HepG2 (cell line): ENCODE data around the gene ODAD4. TPM values are rescaled to one million over a fixed set of nuclear protein-coding genes. Genes with fewer than 3 reads are reported as not detected.

Source experiments
- ATM ChIP-seq: fragments of 450-650 bp; IDR thresholded peaks from 2 replicates; pipeline ENCODE4 v1.7.1; 2017; ENCODE audit warnings: mild to moderate bottlenecking, borderline replicate concordance
- FOXA1 ChIP-seq, 2 experiments: fragments of 450-650 bp in 1 of 2; sonication (generic) in 1 of 2; formaldehyde crosslinking in 1 of 2; IDR thresholded peaks; 2 replicates each; pipeline versions ENCODE4 v1.4.0 to v1.6.1; 2016 to 2020; ENCODE audit warnings: missing genetic modification reagents in 1 of 2
- GFI1 ChIP-seq: sonication (generic); formaldehyde crosslinking; IDR thresholded peaks from 2 replicates; pipeline ENCODE4 v1.5.0; 2020; ENCODE audit warnings: missing genetic modification reagents, mild to moderate bottlenecking, borderline replicate concordance
- MAFF ChIP-seq: IDR thresholded peaks from 2 replicates; pipeline ENCODE4 v1.6.1; 2011; ENCODE audit warnings: low read depth, low read length, improper control_type of control experiment
- MED1 ChIP-seq: sonication (generic); formaldehyde crosslinking; IDR thresholded peaks from 2 replicates; pipeline ENCODE4 v1.4.0; 2020; ENCODE audit warnings: missing genetic modification reagents
- RCOR2 ChIP-seq: IDR thresholded peaks from 2 replicates; pipeline ENCODE4 v1.6.1; 2016; ENCODE audit warnings: missing biosample characterization, missing genetic modification reagents
- TRIM22 ChIP-seq: fragments of 450-650 bp; IDR thresholded peaks from 2 replicates; pipeline ENCODE4 v1.6.1; 2017
- TRIM24 ChIP-seq: sonication (generic); formaldehyde crosslinking; IDR thresholded peaks from 2 replicates; pipeline ENCODE4 v1.8.0; 2022; ENCODE audit warnings: mild to moderate bottlenecking, missing genetic modification reagents
- ZNF225 ChIP-seq: sonication (generic); formaldehyde crosslinking; IDR thresholded peaks from 2 replicates; pipeline ENCODE4 v1.4.0; 2020; ENCODE audit warnings: mild to moderate bottlenecking, missing genetic modification reagents
- ZNF382 ChIP-seq: sonication (generic); formaldehyde crosslinking; IDR thresholded peaks from 2 replicates; pipeline ENCODE4 v1.5.0; 2020; ENCODE audit warnings: missing genetic modification reagents, mild to moderate bottlenecking, borderline replicate concordance
- ZNF407 ChIP-seq: sonication (generic); formaldehyde crosslinking; IDR thresholded peaks from one replicate; pipeline ENCODE4 v1.5.1; 2020; ENCODE audit warnings: mild to moderate bottlenecking, missing genetic modification reagents; ENCODE audit errors: not compliant biosample characterization
- ZNF501 ChIP-seq: sonication (generic); formaldehyde crosslinking; IDR thresholded peaks from 2 replicates; pipeline ENCODE4 v1.5.1; 2020; ENCODE audit warnings: mild to moderate bottlenecking, moderate library complexity, missing genetic modification reagents
- ZNF574 ChIP-seq: sonication (generic); formaldehyde crosslinking; IDR thresholded peaks from 2 replicates; pipeline ENCODE4 v1.4.0; 2020; ENCODE audit warnings: missing genetic modification reagents
- ZNF749 ChIP-seq: sonication (generic); formaldehyde crosslinking; IDR thresholded peaks from 2 replicates; pipeline ENCODE4 v1.8.0; 2022; ENCODE audit warnings: mild to moderate bottlenecking, missing genetic modification reagents, moderate library complexity, borderline replicate concordance
- ZSCAN5A ChIP-seq: sonication (generic); formaldehyde crosslinking; IDR thresholded peaks from 2 replicates; pipeline ENCODE4 v1.8.0; 2022; ENCODE audit warnings: mild to moderate bottlenecking, missing genetic modification reagents, borderline replicate concordance
- polyA plus RNA-seq, 8 experiments: library from polyadenylated mRNA; depleted of rRNA in 3 of 8; stranded (reverse) in 7 of 8; unstranded in 1 of 8; fragments of >200 nt; fragmentation: Illumina TruSeq in 4 of 8; extraction: Trizol in 4 of 8; gene quantifications; 2 replicates each; pipeline versions ENCODE4 v1.2.1 to v1.2.3, GENCODE V29; 2011 to 2016; ENCODE audit warnings: low read depth in 4 of 8, missing spikeins in 1 of 8, mixed read lengths in 1 of 8; ENCODE audit not compliant: insufficient read depth in 1 of 8
- total RNA-seq, 5 experiments: library from RNA; depleted of rRNA; stranded (reverse); fragments of >200 nt; fragmentation: Illumina TruSeq; extraction: Trizol; gene quantifications; 2 replicates each; pipeline ENCODE4 v1.2.3, GENCODE V29; 2016; ENCODE audit warnings: low read depth in 1 of 5

Gene ODAD4
- total and polyA plus RNA-seq, 2 of the 13 experiments (the other 11 are each of a cell fraction or from before 2014, with no cell fraction given), result 0.48 to 0.53 TPM

GRCh38 chr17:41965694-41966462, 35.5 kb downstream of the ODAD4 start (continued):
- TF ChIP-seq ZNF574 (CRISPR knock-in tag) (peak; percentile 70; the same call in 1 of the 2 replicates), ZNF749 (no peak), MED1 (CRISPR knock-in tag) (no peak), ATM (no peak), MAFF (no peak), GFI1 (CRISPR knock-in tag) (no peak), RCOR2 (no peak), TRIM24 (CRISPR knock-in tag) (no peak), ZNF501 (CRISPR knock-in tag) (0 out of 2 replicates have a peak, but pooled peaks have one; percentile 38), ZNF225 (CRISPR knock-in tag) (no peak), FOXA1 (IDR thresholded peaks at IDR 0.05) (no peak), FOXA1 (CRISPR knock-in tag; IDR thresholded peaks at IDR 0.05) (no peak), TRIM22 (no peak), ZSCAN5A (CRISPR knock-in tag) (no peak), ZNF382 (CRISPR knock-in tag) (no peak), ZNF407 (CRISPR knock-in tag) (no peak)
